Measurements from ENCODE around the gene EAF1. TPM values are rescaled to one million over a fixed set of nuclear protein-coding genes. Genes with fewer than 3 reads are reported as not detected.
"Not testable (repeated sequence)": the region's sequence is repeated elsewhere in the genome, so short reads cannot be mapped to it uniquely, and the experiment has no call there.

EAF1 gene
- total RNA-seq, 1 experiment from 2014 or later, result 23.9 TPM

- Mint-ChIP-seq H3K36me3 (ENCODE audit: insufficient read depth, unreplicated experiment) (no peaks in the 10 kb centered on the region), H3K9me3 (ENCODE audit: low read depth, unreplicated experiment) (no peaks in the 10 kb centered on the region), H3K27ac (ENCODE audit: unreplicated experiment) (no peak overlapping the region), H3K4me1 (ENCODE audit: low read depth, unreplicated experiment) (no peaks in the 10 kb centered on the region), H3K27me3 (ENCODE audit: unreplicated experiment) (no peaks in the 10 kb centered on the region), H3K4me3 (ENCODE audit: low read depth, unreplicated experiment) (no peak overlapping the region)
- DNase-seq, result no peak
- CTCF ChIA-PET, result interaction anchor here (0.6 to 1.7 kb wide), 5 partner anchors 18 to 202 kb away, joined by 3 to 43 read pairs (median 4); no protein-coding TSS in a partner anchor
- no peak for TF ChIP-seq CTCF (IDR thresholded peaks at IDR 0.05; ENCODE audit: unreplicated experiment)
- no TSS peak for BruUV-seq (replicated peaks)
- intact Hi-C loops (cut with micrococcal nuclease; ENCODE audit: unreplicated experiment), result loop anchor here (2.0 to 5.0 kb wide), 3 partner anchors 136 to 296 kb away; no protein-coding TSS in a partner anchor
Observed at GRCh38 chr3:15404767-15405166, 22.6 kb upstream of the EAF1 start.

- H3K4me3 Mint-ChIP-seq (ENCODE audit: low read depth, unreplicated experiment), result no peak overlapping the region
- no peak overlapping the region for H3K27ac Mint-ChIP-seq (ENCODE audit: unreplicated experiment)
- H3K27me3 Mint-ChIP-seq (ENCODE audit: unreplicated experiment), result no peaks in the 10 kb centered on the region
- H3K36me3 Mint-ChIP-seq (ENCODE audit: insufficient read depth, unreplicated experiment), result no peaks in the 10 kb centered on the region
- H3K4me1 Mint-ChIP-seq (ENCODE audit: low read depth, unreplicated experiment), result no peaks in the 10 kb centered on the region
- TF ChIP-seq CTCF (IDR thresholded peaks at IDR 0.05; ENCODE audit: unreplicated experiment), result no peak
- no TSS peak for BruUV-seq (replicated peaks)
- no peak for DNase-seq
- intact Hi-C loops (cut with micrococcal nuclease; ENCODE audit: unreplicated experiment), result loop anchor here (2.0 to 5.0 kb wide), 3 partner anchors 137 to 297 kb away; no protein-coding TSS in a partner anchor
- CTCF ChIA-PET, result interaction anchor here (0.6 to 1.7 kb wide), 5 partner anchors 18 to 203 kb away, joined by 3 to 43 read pairs (median 4); no protein-coding TSS in a partner anchor
- no peaks in the 10 kb centered on the region for H3K9me3 Mint-ChIP-seq (ENCODE audit: low read depth, unreplicated experiment)
Observed at GRCh38 chr3:15405448-15406050, 21.8 kb upstream of the EAF1 start.

- Mint-ChIP-seq H3K36me3 (ENCODE audit: insufficient read depth, unreplicated experiment) (no peaks in the 10 kb centered on the region), H3K4me3 (ENCODE audit: low read depth, unreplicated experiment) (no peak overlapping the region), H3K9me3 (ENCODE audit: low read depth, unreplicated experiment) (no peaks in the 10 kb centered on the region), H3K4me1 (ENCODE audit: low read depth, unreplicated experiment) (no peaks in the 10 kb centered on the region), H3K27ac (ENCODE audit: unreplicated experiment) (no peak overlapping the region), H3K27me3 (ENCODE audit: unreplicated experiment) (no peaks in the 10 kb centered on the region)
- BruUV-seq (replicated peaks), result no TSS peak
- CTCF ChIA-PET, result no interaction called here
- TF ChIP-seq CTCF (IDR thresholded peaks at IDR 0.05; ENCODE audit: unreplicated experiment), result no peak
- intact Hi-C loops (cut with micrococcal nuclease; ENCODE audit: unreplicated experiment), result loop anchor here (5.0 kb wide), 1 partner anchor 207 kb away; no protein-coding TSS in a partner anchor
- no peak for DNase-seq
Observed at GRCh38 chr3:15409239-15409638, 18.2 kb upstream of the EAF1 start.

- Mint-ChIP-seq H3K36me3 (ENCODE audit: insufficient read depth, unreplicated experiment) (no peaks in the 10 kb centered on the region), H3K4me3 (ENCODE audit: low read depth, unreplicated experiment) (no peak overlapping the region), H3K27ac (ENCODE audit: unreplicated experiment) (no peak overlapping the region), H3K9me3 (ENCODE audit: low read depth, unreplicated experiment) (no peaks in the 10 kb centered on the region), H3K27me3 (ENCODE audit: unreplicated experiment) (no peaks in the 10 kb centered on the region), H3K4me1 (ENCODE audit: low read depth, unreplicated experiment) (no peaks in the 10 kb centered on the region)
- BruUV-seq (replicated peaks), result no TSS peak
- intact Hi-C loops (cut with micrococcal nuclease; ENCODE audit: unreplicated experiment), result loop anchor here (5.0 kb wide), 1 partner anchor 207 kb away; no protein-coding TSS in a partner anchor
- no peak for DNase-seq
- CTCF ChIA-PET, result no interaction called here
- TF ChIP-seq CTCF (IDR thresholded peaks at IDR 0.05; ENCODE audit: unreplicated experiment), result no peak
Observed at GRCh38 chr3:15409774-15410173, 17.6 kb upstream of the EAF1 start.

- H3K9me3 Mint-ChIP-seq (ENCODE audit: low read depth, unreplicated experiment); H3K36me3 Mint-ChIP-seq (ENCODE audit: insufficient read depth, unreplicated experiment); H3K4me1 Mint-ChIP-seq (ENCODE audit: low read depth, unreplicated experiment); DNase-seq; H3K27ac Mint-ChIP-seq (ENCODE audit: unreplicated experiment); H3K27me3 Mint-ChIP-seq (ENCODE audit: unreplicated experiment); BruUV-seq (replicated peaks); intact Hi-C loops (cut with micrococcal nuclease; ENCODE audit: unreplicated experiment); CTCF ChIA-PET; H3K4me3 Mint-ChIP-seq (ENCODE audit: low read depth, unreplicated experiment): not testable (repeated sequence)
Observed at GRCh38 chr3:15410966-15411365, 16.4 kb upstream of the EAF1 start.
